RWPE1 (cell line): Measurements from ENCODE around the gene ARTN.

Source experiments
- CTCF ChIA-PET: fragments of 350-600 bp; sonication (Branson Sonifier 250); formaldehyde crosslinking; extraction: SDS; loops from one replicate; lab custom pipeline; 2021; lab: Yijun Ruan, JAX
- POLR2A ChIA-PET: fragments of 400-600 bp; formaldehyde crosslinking; extraction: SDS; loops from one replicate; lab custom pipeline; 2020; ENCODE audit warnings: antibody characterized with exemption; ENCODE audit not compliant: low non-redundant PET; lab: Yijun Ruan, JAX
- DNase-seq: peaks from one replicate; pipeline ENCODE4 v3.0.0; 2012; ENCODE audit warnings: low spot score
- H3K27ac ChIP-seq: fragments of 450-650 bp; 2 replicates; pipeline ENCODE4 v1.5.1; 2017
- TF ChIP-seq, protein P1 (sequence below): fragments of 450-650 bp; conservative IDR thresholded peaks from 2 replicates; pipeline ENCODE4 v1.5.1; 2017; ENCODE audit warnings: low read depth, mild to moderate bottlenecking

ARTN gene

DNA sequence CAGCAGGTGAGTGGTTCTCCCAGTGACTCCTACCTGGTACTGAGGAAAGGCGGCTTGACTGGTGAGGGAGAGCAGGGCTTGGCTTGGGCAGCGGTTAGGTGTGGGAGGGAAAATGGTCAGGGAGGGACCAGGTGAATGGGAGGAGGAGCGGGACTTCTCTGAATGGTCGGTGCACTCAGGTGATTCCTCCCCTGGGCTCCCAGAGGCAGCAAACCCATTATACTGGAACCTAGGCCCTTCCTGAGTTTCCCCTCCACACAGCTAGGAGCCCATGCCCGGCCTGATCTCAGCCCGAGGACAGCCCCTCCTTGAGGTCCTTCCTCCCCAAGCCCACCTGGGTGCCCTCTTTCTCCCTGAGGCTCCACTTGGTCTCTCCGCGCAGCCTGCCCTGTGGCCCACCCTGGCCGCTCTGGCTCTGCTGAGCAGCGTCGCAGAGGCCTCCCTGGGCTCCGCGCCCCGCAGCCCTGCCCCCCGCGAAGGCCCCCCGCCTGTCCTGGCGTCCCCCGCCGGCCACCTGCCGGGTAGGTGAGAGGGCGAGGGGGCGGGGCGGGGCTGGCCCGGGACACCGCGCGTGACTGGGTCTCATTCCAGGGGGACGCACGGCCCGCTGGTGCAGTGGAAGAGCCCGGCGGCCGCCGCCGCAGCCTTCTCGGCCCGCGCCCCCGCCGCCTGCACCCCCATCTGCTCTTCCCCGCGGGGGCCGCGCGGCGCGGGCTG, 2.3 kb downstream of the ARTN start:
- TF ChIP-seq, protein P1, sequence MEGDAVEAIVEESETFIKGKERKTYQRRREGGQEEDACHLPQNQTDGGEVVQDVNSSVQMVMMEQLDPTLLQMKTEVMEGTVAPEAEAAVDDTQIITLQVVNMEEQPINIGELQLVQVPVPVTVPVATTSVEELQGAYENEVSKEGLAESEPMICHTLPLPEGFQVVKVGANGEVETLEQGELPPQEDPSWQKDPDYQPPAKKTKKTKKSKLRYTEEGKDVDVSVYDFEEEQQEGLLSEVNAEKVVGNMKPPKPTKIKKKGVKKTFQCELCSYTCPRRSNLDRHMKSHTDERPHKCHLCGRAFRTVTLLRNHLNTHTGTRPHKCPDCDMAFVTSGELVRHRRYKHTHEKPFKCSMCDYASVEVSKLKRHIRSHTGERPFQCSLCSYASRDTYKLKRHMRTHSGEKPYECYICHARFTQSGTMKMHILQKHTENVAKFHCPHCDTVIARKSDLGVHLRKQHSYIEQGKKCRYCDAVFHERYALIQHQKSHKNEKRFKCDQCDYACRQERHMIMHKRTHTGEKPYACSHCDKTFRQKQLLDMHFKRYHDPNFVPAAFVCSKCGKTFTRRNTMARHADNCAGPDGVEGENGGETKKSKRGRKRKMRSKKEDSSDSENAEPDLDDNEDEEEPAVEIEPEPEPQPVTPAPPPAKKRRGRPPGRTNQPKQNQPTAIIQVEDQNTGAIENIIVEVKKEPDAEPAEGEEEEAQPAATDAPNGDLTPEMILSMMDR, result no peak
- DNase-seq, result peak; percentile 84
- ChIA-PET CTCF (interaction anchor here (0.5 to 6.5 kb wide), 15 partner anchors 11 to 899 kb away, joined by 3 to 150 read pairs (median 4); partner anchors contain the start of gene IPO13), POLR2A (interaction anchor here (0.6 to 1.9 kb wide), 3 partner anchors 32 to 173 kb away, joined by 6 to 10 read pairs (median 6); no protein-coding TSS in a partner anchor)
- H3K27ac ChIP-seq, result peak overlapping the region; percentile 96

DNA sequence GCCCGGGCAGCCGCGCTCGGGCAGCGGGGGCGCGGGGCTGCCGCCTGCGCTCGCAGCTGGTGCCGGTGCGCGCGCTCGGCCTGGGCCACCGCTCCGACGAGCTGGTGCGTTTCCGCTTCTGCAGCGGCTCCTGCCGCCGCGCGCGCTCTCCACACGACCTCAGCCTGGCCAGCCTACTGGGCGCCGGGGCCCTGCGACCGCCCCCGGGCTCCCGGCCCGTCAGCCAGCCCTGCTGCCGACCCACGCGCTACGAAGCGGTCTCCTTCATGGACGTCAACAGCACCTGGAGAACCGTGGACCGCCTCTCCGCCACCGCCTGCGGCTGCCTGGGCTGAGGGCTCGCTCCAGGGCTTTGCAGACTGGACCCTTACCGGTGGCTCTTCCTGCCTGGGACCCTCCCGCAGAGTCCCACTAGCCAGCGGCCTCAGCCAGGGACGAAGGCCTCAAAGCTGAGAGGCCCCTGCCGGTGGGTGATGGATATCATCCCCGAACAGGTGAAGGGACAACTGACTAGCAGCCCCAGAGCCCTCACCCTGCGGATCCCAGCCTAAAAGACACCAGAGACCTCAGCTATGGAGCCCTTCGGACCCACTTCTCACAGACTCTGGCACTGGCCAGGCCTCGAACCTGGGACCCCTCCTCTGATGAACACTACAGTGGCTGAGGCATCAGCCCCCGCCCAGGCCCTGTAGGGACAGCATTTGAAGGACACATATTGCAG, 3.0 kb downstream of the ARTN start:
- DNase-seq, result no peak
- POLR2A ChIA-PET, result interaction anchor here (0.6 kb wide), 1 partner anchor 31 kb away, joined by 10 read pairs; no protein-coding TSS in a partner anchor
- CTCF ChIA-PET, result interaction anchor here (0.5 to 6.5 kb wide), 7 partner anchors 9 to 279 kb away, joined by 3 to 150 read pairs (median 4); no protein-coding TSS in a partner anchor
- peak overlapping the region; percentile 96 for H3K27ac ChIP-seq
- TF ChIP-seq, protein P1, result peak; percentile 29

DNA sequence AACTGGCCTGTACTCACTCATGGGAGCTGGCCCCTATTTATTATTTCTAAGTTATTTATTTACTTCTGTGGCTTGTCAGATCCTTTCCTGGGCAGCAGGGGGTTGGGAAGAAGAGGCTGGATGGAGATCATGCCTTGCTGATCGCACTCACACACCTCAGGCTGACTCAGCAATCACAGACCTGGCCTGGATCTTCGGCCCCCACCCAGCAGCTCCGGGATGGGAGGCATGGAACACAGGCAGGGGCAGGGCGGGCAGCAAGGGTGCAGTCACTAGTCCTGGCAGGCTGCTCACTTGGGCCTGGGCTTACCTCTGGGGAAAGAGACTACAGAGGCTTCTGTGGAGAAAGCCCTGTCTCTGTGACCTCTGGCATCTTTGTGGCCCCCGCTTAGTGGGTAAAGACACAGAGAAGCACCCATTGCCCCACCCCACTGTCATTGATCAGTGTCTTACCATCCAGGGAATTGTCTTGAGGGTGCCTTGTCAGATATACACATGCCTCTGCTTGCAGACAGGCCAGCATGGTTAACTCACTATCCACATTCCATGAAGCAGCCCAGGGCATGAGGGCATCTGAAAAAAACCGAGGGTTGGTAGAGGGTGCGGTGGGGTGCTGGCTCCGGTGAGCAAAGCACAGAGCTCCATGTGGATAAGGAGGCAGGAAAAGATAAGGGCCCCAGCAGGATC, 3.7 kb downstream of the ARTN start:
- DNase-seq, result peak; percentile 68
- CTCF ChIA-PET, result interaction anchor here (0.6 to 6.5 kb wide), 6 partner anchors 8 to 298 kb away, joined by 3 to 150 read pairs (median 5); no protein-coding TSS in a partner anchor
- POLR2A ChIA-PET, result interaction anchor here (0.5 kb wide), 1 partner anchor 14 kb away, joined by 3 read pairs; no protein-coding TSS in a partner anchor
- TF ChIP-seq, protein P1, result no peak
- H3K27ac ChIP-seq, result peak overlapping the region; percentile 96

DNA sequence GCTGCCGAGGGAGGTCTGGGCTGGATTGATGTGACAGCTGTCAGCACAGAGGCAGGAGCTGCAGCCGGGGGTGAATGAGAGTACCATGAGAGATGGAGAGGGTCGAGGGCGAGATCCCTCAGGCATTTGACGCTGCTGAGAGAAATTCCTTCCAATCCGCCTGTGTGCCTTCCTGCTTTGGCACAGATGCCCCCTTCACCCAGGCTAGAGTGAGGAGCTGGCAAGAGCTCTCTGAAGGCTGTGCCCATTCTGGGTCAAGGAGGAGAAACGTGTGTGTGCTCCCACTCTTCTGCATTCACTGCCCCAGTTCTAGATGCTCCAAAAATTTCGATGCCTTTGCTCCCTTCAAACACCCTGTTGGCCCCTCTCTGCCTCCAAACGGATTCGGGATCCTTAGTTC, 4.8 kb downstream of the ARTN start:
- POLR2A ChIA-PET, result interaction anchor here (0.6 to 1.1 kb wide), 2 partner anchors 9 to 54 kb away, joined by 3 read pairs; no protein-coding TSS in a partner anchor
- DNase-seq, result no peak
- H3K27ac ChIP-seq, result peak overlapping the region; percentile 96
- TF ChIP-seq, protein P1, result no peak
- CTCF ChIA-PET, result interaction anchor here (1.1 kb wide), 1 partner anchor 32 kb away, joined by 3 read pairs; no protein-coding TSS in a partner anchor

DNA sequence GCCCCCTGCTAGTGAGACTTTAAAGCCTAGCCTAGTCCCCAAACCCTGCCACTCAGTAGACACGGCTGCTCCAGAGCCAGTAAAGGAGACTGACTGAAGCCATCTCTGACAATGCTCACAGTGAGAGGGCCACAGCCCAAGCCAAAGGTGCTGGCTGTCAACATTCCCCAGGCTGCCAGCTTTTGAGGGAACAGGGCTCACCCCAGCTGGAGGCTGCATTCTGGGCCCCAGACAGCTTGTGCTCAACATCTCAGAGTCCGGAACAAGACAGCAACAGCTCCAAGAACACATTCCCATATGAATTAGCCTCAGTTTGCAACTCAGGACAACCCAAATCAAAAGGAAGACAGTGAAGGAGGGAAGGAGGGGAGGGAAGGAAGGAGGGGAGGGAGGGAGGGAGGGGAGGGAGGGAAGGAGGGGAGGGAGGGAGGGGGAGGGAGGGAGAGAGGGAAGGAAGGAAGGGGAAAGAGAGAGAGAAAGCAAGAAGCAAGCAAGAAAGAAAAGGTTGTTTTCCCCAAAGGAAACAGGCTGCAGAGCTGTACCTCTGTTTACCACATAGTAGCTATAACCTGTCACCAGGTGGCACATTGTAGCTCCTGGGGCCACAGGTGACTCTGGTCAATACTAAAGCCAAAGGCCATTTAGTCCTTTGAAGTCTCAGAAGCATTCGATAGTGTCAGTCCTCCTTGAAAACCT, 5.4 kb downstream of the ARTN start:
- no peak for DNase-seq
- H3K27ac ChIP-seq, result peak overlapping the region; percentile 96
- TF ChIP-seq, protein P1, result no peak
- POLR2A ChIA-PET, result interaction anchor here (0.6 to 1.1 kb wide), 2 partner anchors 10 to 53 kb away, joined by 3 read pairs; no protein-coding TSS in a partner anchor
- CTCF ChIA-PET, result interaction anchor here (0.9 to 1.1 kb wide), 2 partner anchors 30 to 176 kb away, joined by 3 read pairs; no protein-coding TSS in a partner anchor
